ENCODE data around the gene SLC4A1.

DNA sequence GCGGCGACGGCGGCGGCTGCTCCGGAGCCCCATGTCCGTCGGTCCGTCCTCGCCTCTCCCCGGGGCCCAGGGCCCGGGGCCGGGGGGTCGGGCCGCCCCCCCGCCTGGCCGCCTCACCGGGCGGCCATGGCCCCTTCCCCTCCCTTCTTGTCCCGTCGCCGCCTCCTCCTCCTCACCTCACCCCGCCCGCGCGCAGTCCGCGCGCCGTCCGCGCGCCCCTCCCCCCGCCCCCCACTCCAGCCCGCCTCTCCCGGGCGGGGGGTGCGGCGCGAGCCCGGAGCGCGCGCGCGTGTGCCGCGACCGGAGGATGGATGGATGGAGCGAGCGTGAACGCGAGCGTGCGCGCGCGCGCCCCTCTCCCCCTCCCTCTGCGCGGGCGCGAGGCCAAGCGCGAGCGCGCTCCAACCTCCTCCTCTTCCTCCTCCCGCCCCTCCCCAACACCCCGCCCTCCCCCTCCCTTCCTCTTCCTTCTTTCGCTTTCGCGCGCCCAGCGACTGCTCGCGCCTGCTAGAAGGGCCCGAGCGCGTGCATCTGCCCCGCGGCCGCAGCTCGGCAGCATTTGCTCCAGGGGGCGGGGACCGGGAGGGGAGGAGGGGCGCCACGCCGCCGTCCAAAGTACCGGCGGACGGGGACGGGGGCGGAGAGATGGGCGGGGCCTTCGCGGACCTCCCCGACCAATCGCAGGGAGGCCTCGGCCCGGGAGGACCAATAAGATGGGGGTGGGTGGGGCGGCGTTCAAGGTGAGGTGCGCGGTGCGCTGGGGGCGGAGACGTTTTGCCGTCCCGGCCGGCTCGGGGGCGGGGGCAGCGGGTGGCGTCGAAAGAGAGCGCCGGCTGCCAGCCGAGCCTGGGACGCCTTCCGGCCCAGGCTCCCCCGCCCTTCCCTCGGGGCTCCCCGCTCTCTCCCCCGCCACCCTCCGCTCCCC, 68.1 kb downstream of the SLC4A1 start, which contains the start of gene ATXN7L3:
- no peak for TF ChIP-seq EZH2 (IDR thresholded peaks at IDR 0.05; ENCODE audit: borderline replicate concordance, low read depth, low read length, severe bottlenecking)
- TF ChIP-seq, protein P1, sequence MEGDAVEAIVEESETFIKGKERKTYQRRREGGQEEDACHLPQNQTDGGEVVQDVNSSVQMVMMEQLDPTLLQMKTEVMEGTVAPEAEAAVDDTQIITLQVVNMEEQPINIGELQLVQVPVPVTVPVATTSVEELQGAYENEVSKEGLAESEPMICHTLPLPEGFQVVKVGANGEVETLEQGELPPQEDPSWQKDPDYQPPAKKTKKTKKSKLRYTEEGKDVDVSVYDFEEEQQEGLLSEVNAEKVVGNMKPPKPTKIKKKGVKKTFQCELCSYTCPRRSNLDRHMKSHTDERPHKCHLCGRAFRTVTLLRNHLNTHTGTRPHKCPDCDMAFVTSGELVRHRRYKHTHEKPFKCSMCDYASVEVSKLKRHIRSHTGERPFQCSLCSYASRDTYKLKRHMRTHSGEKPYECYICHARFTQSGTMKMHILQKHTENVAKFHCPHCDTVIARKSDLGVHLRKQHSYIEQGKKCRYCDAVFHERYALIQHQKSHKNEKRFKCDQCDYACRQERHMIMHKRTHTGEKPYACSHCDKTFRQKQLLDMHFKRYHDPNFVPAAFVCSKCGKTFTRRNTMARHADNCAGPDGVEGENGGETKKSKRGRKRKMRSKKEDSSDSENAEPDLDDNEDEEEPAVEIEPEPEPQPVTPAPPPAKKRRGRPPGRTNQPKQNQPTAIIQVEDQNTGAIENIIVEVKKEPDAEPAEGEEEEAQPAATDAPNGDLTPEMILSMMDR (IDR thresholded peaks at IDR 0.05; ENCODE audit: extremely low read depth in 1 of 2, insufficient read depth in 1 of 2, low read depth in 1 of 2, low read length in 2 of 2), result no peak
- TF ChIP-seq POLR2A (IDR thresholded peaks at IDR 0.05; ENCODE audit: low read depth, low read length), result peak; percentile 50
- TF ChIP-seq, protein P2, sequence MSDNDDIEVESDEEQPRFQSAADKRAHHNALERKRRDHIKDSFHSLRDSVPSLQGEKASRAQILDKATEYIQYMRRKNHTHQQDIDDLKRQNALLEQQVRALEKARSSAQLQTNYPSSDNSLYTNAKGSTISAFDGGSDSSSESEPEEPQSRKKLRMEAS (IDR thresholded peaks at IDR 0.05; ENCODE audit: insufficient read depth, insufficient read length), result peak; percentile 21
- peak; percentile 59 for TF ChIP-seq POLR2AphosphoS5 (IDR thresholded peaks at IDR 0.05; ENCODE audit: insufficient read depth, low read depth, low read length)
- no peak for TF ChIP-seq MYC (IDR thresholded peaks at IDR 0.05; ENCODE audit: low read depth, low read length)

All from endothelial cell of umbilical vein (primary cell).